NCI-H524 treated with DMSO at 0.1 percent for 48 hours (cell line): Measurements from ENCODE around the gene SS18L1.
"Not testable (repeated sequence)": the region's sequence is repeated elsewhere in the genome, so short reads cannot be mapped to it uniquely, and the experiment has no call there.

Experiments used
- DNase-seq: peaks from one replicate; lab custom pipeline; 2025; lab: John Stamatoyannopoulos, UW

SS18L1 gene

DNA sequence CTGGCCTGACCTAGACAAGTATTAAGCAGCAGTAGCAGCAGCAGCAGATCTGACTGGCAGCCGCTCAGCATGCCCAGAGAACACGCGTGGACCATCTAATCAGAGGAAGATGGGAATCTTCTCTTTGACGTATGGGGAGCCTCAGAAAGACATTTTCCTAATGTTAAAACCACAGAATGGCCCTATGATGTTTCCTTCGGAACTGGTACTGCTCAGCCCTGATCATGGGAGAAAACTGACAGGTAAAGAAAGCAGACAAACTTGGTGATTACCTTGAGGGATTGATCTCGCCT, 6.5 kb upstream of the SS18L1 start:
- no peak for DNase-seq

DNA sequence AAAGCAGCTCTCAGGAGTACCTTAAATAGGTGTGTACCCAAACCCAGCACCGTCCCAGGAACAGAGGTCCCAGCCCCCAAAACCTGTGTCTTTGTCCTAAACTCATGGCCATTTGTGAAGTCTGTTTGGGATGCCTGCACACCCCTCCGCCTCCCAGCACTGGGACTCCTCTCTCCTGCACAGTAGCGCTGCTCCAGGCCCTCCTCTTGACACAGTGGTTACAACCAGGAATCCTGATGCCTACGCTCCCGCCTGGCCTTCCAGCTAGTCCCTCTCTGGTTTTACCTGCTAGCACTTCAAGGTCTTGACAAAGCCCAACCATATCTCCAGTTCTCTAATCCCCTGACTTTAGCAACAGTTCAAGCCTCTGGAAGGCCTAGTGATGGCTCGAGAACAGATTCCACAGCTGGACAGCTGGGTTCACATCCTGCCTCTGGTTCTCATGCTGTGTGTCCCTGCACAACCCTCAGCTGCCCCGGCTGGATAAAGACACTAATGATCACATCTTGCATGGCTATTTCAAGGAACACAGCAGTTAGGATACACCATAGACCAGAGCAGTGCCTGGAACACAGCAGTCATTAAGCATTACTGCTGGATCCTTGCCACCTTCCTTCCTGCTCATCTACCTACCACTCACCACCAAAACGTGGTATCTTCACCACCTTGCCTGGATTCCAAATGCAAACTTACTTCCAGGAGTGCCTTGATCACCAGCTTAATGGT, 5.9 kb upstream of the SS18L1 start:
- no peak for DNase-seq

DNA sequence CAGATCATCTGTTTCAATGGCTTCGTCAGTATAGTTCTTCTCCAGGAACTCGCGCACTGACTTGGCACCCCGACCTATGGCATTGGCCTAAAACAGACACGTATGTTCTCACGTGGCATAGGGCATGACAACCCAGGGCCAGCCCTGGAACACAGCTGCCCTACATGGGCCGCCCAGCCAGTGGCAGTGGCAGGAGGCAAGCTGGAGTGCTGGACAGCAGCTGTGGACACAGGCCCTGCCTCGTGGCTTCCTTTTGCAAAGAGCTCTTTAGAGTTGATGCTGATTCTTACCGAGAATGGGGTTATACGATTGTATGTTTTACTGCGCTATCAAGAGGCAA, 5.4 kb upstream of the SS18L1 start:
- no peak for DNase-seq

DNA sequence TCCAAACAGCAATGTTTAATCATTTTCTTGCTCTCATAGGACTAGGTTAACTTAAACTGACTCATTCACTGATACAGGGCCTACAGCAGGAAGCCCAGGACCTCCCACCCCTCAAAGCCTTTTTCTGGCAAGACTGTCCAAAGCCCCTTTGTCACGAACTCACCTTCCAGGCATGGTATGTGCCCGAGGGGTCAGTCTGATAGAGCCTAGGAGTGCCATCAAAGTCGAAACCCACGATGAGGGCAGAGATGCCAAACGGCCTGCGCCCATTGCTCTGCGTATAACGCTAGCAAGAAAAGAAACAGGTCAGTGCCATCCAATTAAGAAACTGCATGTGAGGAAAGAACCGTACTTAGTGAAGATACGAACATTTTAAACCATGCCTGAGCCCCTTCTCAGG, 4.7 kb upstream of the SS18L1 start:
- no peak for DNase-seq

DNA sequence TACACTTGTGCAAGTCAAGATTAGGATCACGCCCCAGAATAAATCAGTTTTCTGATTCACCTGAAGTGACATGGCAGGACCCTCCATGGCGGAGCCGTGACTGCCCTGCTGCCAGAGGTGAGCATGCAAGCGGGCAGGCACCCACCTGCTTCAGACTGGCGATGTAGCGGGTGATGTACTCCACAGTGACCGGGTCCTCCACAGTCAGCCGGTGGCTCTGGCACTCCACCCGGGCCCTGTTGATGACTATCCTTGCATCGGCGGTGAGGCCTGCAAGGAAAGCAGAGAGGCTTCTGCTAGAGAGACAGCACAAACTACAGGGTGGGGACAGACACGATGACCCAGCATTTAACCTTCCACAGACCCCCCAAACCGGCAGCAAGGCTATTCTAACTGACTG, 3.9 kb upstream of the SS18L1 start:
- no peak for DNase-seq

DNA sequence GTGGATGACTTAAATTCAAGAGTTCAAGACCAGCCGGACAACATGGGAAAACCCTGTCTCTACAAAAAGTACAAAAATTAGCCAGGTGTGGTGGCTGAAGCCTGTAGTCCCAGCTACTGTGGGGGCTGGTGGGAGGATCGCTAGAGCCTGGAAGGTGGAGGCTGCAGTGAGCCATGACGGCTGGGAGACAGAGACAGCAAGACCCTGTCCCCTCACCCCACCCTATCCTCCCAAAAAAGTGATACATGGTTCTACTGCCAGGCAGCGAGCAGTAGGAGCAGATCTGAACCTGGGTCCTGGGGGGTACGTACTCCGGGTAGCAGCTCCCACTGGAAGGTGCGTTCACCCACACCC, 2.5 kb upstream of the SS18L1 start:
- DNase-seq = no peak

DNA sequence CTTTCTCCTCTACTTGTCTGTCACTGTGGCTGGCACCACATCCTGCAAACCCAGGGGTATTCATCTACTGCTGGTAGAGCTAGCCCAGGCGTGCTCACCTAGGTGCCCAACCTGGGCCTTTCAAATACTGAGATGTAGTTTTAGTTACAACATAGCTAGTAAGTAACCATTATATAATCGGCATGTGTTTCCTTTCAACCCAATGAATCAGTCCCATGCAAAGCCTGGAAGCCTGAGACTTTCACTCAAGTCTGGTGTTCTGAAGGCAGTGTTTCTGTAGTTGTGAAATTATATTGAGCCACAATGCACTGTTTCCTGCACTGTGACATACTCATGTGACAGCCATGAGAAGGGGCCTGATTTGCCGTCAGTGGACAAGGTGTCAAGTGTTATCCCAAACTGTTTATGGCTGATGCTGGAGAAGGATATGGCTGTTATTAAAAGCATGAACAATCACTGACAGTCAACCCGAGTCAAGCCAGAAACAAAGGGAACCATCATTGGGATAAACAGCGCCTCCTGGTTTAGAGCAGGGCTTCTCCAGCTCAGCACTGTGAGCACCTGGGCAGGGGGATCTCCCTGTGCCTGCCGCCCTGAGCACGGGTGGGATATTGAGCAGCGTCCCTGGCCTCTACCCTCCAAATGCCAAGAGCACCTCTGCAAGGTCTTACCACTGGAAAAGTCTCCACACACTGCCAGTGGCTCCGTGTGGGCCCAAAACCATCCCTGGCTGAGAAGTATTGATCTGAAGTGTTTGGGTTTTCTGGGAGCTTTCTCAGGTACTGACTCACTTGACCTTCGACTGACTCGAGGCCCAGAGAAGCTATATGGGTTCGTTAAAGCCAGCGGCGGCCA, 1.9 kb upstream of the SS18L1 start:
- no peak for DNase-seq

DNA sequence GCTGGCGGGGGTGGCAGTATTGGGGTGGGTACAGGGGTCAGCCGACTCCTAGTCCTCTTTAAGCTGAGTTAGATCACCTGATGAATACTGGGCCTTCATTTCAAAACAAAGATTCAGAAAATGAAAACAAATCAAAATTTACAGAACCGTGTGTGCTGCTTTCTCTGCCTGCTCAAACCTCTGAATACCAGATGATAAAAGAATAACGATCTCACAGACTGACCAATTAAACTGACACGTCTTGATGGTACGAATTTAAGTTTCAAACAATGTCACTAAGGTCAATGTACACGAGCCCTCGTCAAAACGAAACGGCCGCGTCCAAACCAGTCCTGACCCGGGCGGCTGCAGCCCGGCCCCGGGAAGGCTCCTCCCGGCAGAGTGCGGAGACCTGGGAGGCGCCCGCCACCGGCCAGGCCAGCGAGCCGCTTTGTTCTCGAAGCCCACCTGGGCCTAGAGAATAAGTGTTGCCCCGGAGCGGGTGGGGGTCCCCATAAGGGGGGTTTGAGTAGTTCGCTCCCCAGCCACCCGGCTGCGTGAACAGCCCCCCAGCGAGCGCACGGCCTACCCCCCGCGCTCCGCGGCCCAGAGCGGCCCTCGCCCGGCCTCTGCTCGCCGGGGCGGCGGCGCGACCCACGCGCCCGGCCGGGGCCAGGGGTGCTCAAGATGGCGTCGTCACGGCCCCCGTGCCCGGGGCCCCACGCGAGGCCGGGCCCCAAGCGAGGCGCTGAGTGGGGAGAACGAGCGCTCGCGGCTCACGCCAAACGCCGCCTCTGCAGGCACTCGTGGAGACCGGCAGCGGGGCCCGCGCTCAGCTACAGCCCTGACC, 1.1 kb upstream of the SS18L1 start:
- DNase-seq = no peak

DNA sequence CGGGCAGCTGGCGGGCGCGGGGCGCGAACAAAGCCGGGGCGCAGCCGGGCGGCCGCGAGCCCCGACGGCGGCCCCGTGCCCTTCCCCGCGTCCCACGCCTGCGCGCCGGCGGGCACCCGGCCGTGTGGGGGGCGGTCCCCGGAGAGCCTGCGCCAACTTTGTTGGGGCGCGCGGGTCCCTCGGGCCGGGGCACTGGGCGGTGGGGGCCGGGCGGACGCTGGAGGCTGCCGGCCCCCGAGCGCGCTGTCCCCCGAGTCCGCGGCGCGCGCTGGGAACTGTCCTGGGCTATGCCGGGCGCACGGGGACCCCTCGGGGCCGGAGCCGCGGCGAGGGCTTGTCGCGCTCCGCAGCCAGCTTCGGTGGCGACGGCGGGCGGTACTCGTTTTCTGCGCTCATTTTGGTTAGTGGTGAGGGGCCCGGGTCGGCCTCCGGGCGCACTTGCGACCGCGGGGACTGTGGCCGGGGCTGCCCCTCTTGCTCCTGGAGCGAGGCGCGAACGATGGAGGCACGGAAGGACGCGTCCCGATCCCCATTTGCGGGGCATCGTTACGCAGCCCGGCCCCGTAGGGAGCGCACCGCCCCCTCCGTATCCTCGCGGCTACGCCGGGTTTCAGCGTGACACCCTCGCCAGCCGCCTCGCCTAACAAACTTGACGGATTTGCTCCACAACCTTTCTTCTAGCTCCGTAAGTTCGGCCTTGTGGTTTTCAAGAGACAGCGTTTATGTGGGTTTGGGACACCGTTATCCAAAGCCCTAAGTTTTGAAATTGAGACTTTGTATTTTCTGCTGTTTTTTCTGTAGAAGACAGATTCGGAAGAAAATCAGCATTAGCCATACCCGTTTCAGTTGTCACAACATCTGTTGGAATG, 622 bp downstream of the SS18L1 start:
- no peak for DNase-seq

DNA sequence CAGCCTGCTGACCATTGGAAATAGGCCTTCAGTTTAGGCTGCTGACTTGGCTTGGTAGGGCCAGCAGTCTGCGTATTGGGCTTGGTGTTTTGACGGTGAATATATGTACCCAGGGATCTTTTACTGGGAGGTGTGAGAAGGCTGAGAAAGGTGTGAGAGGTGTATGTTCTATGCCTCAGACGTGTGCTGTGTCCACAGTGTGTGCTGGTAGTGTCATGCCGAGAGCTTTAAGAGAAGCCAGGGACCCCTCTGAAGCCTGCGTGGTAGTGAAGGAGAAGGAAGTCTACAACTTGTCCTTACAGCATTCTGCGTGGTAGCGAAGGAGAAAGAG, 2.1 kb downstream of the SS18L1 start:
- no peak for DNase-seq

DNA sequence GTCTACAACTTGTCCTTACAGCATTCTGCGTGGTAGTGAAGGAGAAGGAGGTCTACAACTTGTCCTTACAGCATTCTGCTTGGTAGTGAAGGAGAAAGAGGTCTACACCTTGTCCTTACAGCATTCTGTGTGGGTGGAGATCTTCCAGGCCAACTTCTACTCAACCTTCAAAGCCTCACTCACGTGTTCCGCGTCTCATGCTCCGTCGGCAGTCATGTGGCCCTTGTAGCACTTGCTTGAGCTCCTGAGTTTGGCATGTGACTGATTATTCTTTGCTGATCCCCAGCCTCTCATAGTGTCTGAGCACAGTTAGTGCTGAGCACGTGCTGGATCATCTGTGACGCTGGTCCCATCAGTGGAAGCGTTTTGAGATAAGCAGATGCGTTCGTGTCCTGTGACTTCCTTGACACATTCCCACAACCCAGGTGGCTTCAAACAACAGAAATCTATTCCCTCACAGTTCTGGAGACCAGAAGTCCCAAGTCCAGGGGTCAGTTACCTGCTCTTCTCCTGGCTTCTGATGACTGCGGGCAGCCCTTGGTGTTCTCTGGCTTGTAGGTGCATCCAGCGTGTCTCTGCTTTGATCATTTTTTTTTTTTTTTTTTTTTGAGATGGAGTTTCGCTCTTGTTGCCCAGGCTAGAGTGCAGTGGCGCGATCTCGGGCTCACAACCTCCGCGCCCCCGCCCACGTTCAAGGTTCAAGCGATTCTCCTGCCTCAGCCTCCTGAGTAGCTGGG, 2.6 kb downstream of the SS18L1 start:
- no peak for DNase-seq

DNA sequence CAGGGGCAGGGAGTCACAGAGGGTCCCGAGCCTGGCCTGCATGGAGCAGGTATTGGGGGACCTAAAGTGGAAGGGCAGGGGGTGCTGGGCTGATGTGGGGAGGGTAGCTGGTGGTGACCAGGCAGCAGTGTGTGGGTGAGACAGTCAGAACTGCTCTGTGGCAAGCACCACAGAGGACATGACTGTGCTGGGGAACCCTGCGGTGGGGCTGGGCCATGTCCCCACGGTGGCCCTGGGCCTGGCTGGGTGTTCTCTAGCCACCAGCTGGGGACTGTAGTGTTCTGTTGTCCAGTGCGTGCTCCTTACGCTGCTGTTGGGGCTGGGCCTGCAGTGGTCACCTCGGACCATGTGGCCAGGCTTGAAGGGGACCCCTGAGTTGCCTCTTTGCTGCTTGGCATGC, 3.6 kb downstream of the SS18L1 start:
- DNase-seq = no peak

DNA sequence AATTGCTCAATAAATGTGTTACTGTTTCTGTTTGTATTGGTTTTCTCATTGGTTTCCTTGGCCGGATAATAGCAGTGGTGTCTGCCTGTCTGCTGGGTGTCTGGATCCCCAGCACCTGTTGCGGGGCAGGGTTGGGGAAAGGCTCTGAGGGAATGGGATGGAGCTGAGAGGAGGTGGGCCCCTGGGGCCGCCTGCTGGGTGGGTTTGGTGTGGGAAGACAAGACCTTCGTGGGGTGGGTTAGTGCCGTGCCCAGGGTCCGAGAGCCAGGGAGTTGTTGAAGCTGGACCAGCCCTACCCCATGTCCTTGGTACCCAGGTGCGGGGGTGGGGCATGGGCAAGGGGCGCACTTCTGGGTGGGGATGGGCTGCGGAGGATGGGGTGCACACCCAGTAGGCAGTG, 4.0 kb downstream of the SS18L1 start:
- DNase-seq = no peak

DNA sequence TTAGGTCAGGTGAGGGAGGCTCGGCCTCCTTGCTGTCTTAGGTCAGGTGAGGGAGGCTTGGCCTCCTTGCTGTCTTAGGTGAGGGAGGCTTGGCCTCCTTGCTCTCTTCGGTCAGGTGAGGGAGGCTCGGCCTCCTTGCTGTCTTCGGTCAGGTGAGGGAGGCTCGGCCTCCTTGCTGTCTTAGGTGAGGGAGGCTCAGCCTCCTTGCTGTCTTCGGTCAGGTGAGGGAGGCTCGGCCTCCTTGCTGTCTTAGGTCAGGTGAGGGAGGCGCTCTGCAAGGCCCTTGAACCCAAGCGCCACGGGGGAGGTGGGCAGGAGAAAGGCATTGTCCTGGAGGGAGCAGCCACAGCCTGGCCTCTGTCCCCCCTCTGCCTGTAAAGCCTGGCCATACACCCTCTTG, 4.8 kb downstream of the SS18L1 start:
- not testable (repeated sequence) for DNase-seq

DNA sequence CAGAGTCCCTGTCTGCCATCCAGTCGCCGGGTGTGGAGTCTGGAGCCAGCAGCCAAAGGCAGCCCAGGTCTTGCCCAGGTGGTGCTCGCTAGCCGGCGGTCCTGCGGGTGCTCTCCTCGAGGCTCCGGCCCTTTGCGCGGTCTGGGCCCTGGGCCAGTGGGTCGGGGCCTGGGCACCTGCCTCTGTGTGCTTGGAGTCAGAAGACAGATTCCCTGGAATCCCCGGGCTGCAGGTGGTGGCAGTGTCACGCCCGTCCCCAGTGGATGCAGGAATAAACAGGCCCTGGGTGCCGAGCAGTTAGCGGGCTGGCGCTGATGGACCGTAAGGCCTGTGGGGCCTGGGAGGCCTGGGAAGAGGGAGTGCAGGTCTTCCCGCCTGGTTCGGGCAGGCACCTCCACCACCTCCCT, 5.3 kb downstream of the SS18L1 start:
- DNase-seq = no peak

DNA sequence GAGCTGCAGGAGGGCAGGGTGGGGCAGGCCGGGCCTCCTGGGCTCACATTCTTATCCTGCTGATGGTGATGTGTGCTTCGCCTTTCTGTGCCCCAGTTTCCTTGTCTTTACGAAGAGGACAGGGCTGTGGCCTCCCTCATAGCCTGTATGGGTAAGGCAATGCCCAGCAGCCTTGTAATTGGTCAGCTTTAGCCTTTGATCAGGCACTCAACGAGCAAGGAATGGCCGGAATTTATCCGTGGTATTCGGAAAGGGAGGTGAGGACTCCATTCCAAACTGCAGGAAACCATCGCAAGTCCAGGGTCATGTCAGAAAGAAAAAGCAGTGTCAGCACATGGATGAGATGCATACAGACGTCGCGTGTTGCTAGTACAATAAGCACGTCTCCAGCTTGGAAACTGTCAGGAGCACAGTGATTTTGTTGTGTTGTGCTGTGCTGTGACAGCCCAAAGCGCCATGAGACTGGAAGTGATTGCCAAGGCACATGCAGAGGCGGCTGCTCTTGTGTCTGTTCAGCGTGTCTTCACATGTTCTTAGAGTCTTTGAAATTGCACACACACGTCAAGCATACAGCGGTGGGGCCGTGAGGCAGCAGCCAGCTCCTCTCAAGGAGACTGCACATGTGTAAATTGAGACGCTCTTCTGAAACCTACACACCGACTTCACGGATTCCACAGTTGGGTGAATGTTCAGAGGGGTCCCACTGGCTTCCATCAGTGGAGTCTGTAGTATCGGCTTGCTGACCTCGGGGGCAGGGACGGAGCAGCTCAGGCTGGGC, 6.2 kb downstream of the SS18L1 start:
- DNase-seq = no peak

DNA sequence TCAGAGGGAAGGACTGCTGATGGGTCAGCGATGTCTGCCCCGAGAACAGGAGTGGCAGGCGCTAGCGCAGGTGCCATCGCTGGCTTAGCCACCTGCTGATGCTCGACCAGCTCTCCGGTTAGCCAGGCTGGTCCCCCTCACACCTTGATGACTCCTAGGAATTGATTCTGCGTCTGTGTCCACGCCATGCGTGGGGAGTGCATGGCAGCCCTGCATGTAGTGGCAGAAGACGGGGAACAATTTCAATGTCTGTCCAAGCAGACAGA, 6.7 kb downstream of the SS18L1 start:
- DNase-seq = no peak

DNA sequence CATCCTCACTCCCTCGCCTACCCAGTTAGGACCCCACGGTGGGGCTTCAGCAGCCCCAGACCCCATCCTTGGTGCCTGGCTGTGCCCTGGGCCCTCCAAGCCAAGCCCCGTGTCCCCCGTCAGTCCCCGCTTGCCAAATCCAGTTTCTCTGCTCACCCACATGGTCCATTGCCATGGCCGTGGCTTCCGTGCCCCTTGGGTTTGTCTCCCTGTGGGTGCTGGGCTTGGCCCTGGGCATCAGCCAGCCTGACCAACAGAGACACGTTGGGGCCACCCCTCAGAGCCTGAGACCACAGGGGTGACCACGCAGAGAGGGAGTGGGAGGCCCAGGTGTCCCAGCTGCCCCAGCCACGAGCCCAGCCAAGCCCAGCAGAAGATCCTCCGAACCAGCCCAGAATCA, 7.7 kb downstream of the SS18L1 start:
- DNase-seq = no peak

DNA sequence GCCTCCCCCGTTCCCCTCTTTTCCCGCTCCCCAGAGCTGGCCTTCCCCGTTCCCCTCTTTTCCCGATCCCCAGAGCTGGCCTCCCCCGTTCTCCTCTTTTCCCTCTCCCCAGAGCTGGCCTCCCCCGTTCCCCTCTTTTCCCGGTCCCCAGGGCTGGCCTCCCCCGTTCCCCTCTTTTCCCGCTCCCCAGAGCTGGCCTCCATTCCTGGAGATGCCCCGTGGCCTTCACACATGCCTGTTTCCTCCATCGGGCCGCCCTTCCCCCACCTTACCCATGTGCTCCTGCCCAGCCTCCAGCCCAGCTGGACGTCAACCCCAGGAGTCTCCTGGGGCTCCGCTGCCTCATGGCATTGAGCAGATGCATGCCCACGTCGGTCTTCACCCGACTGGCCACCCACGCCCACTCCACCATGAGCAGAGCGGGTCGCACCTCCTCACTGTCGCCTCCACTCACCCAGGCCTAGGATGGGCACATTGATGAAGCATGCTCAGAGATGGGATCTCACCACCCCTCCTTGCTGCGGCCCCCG, 8.3 kb downstream of the SS18L1 start:
- no peak for DNase-seq

DNA sequence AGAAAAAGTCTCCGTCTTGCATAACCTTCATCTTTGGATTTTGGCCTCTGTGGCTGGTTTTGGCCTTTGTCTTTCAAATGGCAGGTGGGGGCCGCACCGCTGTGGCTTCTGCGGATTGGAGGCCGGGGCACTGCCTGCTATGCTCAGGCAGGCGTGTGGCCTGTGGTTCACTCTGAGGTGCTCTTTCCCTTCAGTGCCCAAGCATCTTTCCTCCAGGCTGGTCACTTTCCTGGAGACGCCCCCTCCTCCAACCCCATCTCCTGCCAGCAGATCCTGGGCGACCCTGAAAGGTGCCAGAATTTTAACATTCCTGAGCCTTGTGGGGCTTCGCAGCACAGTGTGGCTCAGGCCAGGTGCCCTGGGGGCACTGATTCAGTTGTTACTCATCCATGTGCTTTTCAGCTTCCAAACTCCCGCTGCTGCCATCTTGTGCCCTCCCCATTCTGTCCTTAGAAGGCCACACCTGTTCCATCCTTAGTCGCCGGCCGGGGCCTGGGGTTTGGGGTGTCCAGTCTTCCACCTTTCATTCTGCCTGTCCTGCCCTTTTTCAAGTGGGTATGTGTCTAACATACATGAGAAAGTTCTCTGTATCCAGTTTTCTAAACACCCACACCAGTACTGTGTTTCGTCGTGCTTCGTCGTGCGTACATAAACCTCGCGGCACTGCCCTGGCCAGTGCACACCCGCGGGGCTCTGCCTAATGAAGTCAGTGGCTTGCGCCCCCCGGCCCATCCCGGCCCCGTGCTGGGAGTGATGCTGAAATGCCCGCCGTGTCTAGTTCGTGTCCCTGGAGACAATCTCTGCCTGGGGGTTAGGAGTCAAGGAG, 12.1 kb downstream of the SS18L1 start:
- no peak for DNase-seq
